Measurements from ENCODE around the gene DTHD1.

Gene DTHD1

DNA sequence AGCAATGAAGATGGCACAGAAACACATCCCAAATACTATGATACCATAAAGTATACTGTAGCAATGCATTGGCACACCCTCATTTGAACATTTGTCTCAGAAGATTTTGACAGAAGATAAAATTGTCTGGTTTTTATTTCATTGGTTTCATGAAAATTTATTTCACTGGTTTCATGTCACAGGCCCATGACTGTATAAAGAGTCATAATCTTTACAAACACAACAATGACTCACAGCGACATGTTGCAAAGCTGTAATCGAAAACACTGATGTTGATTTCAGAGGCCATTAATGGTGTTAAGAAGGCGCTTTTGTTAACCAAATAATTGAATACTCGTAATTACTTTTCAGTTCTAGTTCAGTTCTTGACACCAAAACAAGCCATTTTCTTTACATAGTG is 8.1 kb upstream of the DTHD1 start:
- no peak for DNase-seq

DNA sequence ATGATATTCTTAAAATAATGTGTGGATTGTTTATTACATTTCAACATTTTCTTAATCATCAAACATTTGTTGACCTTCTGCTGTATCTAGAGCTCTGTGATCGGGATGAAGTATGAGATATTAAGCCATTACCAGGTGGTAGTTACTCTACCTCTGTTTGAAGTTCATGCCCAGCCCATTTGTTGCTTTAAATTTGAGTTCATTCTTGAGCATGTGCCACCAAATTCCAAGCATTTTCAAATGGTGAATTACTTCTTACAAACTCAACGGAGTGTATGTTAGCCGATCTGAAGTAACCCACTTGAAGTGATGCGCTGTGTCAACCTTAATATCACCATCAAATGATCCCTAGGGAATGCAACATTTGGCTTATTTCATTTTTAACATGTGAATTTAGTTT is 7.3 kb upstream of the DTHD1 start:
- DNase-seq, result no peak

DNA sequence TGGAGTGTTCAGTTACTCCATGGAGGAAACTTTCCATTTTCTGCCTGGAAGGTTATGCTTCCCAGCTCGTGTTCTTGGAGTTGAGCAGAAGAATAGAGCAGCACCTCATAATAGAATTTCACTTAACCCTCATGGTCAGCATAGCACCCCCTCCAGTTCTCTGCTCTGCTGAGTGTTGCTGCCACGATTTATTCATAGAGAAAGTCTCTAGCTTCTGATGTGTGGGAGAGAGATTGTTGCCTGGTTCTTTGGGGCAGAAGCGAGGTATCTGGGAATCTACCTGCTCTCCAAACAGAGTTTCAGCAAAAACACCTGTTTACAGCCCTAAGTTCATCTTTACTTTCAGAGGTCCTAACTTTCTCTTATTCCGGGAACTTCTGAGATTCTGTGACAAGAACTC is 3.9 kb upstream of the DTHD1 start:
- DNase-seq, result no peak

DNA sequence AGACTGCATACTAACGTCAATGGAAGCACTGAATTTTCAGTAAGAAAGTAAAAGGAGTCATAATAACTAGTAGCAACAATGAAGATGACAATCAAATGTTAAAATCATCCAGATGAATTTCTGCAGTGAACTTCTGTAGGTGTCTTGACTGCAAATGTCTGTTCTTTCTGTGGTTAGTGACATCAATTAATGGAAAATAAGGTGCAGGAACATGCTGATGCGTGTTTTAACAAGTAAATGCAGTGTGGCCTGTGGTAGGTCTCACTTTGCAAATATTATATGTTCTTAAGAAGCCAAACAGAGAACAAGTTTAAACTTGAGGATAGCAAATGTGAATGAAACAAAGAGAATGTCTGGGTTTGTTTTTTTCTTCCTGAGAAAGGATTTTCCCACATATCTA is 2.6 kb upstream of the DTHD1 start:
- no peak for DNase-seq

DNA sequence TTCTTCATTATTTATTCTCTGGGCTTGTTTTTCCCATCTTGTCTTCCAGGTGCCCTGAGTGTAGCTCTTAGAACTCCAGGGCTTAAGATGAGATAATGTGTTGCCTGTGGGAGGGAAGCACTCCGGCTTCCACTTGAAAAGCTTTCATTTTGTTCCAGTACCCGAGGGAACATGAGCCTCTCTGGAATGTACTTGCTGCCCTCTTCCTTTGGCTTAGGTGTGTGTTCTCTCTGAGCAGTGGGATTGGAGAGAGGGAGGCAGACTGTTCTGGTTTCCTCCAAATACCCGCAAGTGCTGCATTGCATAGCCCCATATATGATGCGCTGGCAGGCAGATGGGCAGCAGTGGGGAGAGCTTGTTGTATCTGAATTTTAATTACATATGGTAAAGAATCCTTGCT is 861 bp upstream of the DTHD1 start:
- no peak for DNase-seq

DNA sequence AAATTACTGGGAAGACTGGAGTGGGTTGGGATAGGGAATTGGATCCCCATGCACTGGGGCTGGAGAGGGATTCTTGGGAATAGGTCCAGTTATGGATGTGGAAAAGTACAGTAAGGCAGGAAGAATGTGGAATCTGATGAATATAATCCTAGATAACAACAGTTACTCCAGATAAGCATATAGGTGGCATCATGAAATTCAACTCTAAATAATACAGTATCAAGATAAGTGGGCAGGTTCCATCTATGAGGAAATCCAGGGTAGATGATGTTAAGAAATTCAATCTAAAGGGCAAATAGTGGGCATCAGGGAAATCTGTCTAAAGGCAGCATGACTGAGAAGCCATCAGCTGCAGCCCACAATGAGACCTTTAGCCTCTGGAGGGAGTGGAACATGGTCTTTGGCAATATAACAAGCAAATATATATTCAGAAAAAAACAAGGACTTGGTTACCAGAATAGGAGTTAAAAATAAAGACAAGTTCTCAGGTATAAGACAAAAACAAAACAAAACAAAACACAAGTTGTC is 1.2 kb downstream of the DTHD1 start:
- DNase-seq, result no peak

DNA sequence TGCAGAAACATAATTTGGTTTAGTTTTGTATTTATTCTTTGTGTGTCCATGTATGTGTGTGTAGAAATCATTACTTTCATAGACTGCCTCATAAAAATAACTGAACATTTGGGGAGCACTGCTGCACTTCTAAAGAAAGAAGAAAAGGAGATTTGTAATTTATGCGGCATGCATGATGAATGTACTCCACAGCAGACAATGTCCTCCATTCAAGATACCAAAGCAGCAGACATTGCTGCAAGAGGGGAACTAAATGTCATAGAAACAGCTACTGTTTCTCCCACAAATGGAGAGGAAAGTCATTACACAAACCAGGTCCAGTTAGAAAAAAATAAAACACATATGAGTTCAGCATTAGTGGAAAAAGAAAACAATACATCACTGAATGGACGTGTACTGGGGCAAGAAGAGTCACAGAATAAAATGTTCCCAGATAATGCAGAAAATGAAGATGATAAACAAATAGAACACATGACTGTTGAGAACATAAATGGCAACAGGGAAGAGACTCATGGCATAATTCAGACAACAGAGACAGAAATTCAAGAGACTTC is 2.6 kb downstream of the DTHD1 start:
- DNase-seq, result no peak

DNA sequence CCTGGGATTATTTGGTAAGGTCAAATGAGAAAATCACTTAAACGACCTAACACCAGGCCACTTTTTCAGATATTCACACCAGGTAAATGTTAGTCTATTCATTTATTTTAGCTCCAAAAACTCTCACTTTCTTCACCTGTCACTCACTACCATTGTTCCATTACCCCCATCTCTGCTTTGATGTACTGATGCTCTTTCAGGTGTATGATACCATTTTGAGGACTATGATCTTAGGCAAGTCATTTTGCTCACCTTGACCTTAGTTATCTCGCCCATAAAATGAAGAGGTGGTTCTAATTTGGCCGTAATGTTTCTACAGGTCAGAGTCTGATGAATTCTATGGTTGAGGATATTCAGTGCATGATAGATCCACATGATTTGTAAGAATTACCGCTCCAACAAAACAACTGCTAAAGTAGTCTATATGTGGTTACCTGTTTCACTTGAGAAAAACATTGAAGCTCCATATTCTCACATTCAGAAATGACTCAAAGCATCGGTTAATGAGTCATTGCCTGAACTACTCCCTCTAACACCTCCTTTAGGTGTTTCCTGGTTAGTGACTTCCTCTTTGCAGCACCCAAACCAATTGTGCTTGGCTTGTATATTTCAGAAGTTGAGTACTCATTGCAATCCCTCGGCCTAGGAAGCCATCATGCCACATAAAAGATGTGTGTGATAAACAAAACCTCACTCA is 4.5 kb downstream of the DTHD1 start:
- no peak for DNase-seq

DNA sequence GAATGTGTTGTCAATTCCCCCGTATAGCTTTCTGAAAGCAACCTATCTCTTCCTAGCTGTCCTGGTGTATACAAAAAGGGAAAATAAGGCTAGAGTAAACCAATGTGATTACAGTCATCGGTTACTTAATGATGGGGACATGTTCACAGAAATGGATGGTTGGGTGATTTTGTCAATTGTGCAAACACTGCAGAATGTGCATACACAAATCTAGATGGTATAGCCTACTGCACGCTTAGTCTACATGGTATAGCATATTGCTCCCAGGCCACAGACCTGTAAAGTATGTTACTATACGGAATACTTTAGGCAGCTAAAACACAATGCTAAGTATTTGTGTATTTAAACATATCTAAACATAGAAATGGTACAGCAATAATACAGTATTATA is 5.1 kb downstream of the DTHD1 start:
- DNase-seq, result no peak

DNA sequence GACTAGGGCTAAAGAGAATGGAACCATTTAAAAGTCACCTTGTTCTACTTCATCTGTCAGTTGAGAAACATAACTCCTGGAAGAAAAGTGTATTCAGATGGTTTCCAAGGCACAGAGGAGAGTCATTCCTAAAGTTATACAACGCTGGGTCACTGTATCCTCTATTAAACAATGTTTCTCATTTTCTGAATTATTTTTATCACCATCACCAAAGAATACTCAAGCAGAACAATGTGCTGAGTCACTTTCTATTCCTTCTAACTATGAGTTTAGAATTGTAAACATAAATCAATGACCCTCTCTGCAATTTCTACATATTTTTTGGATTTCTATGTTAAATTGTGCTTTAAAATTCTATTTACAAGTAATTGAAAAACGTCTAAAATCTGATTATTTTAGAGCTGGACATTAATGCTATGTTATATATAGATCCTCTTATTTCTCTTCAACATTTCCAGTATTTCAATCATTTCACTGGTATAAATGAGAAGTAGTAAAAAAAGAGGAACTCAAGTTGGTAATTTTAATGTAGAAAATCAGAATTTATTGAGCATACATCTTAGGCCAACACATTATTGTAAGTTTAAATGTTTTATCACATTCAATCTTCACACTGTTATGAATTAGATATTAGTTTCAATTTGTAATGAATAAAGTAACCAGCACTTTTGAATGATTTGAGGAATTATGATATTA is 7.5 kb downstream of the DTHD1 start:
- no peak for DNase-seq

DNA sequence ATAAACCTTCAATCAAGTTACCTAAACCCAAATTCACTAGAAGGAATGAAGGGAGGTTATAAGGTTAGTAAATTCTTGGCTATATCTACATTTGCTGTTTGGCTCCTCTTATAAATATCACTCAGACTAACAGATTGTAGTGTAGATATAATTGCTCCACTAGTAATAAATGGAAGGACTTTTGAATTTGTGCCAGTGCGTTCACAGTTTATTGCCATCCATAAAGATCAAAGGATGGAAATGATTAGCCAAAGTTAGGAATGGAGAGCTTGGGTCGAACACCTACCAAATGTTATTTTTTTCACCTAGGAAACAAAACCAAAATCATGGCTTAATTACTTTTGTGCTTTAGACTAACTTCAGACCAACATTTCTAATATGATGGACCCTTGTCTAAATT is 9.2 kb downstream of the DTHD1 start:
- no peak for DNase-seq

DNA sequence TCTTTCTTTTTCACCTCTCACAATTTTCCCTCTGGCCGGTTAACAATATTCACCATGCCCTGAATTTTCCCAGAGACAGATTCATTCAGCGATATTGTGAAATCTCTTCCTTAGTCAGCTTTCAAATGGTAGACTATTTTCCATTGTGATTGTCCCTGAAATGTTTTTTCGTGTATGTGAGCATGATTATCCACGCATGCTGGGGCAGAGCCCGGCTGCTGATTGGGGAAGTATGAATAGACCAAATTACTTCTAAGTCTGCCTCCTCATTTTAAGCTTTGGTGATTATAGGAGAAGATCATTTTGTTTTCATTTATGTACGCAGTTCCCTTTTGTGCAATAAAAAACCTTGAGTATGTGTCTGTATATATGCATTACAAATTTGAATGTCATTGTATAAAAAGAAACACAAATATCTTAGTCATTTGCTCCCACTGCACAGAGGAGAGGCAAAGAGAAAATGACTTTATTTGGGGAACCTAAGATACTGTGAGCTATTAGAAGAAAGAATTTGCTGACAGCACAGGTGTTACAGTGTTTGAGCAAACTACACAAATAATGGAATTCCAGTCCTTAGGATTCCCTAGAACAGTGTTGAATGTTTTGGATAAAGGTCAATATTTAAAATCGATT is 11.3 kb downstream of the DTHD1 start:
- no peak for DNase-seq

DNA sequence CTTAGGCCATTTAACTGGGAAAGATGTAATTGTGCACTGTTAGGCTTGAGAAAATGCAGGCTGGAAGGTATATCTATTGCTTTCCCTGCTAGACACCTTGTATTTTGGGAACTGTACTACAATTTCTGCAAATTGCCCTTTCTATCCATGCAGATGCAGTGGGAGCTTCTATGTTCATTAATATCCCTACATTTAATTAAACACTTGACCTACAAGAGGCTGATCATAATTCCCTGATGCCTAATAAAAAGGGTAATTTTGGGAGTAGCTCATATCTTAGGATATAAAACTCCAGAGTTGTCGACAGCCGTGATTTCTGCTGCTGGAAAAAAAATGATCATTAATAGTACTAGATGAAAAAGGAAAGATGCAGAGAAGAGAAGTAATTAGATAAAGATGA is 19.7 kb downstream of the DTHD1 start:
- no peak for DNase-seq

DNA sequence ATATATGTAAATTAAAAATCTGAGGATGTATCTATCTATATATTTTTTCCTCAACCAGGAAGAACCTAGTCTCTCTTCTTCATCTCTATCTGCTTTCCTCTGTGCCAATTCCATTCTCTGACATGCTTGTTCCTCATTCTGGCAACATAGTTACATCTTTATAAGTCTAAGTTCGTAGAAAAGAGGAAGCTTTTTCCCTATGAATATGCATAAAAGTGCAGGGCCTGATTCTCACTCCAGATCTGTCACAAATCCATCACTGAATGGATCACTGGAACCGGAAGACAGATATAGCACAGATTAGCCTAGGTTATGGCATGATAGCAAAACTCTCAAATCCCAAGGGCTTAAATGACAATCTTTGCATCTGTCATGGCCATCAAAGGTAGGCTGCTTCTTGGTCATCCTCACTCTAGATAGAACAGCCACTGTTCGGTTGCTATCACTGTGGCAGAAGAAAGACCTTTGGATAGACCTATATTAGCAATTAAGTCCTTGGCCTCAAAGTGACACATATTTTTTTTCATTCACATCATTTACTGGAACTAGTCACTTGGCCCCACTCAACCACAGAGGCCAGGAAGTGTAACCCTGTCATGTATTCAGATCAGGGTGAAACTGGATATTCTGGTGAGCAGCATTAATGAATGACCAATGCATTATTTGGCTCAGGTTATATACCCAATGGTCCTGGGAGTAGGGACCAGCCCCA is 22.2 kb downstream of the DTHD1 start:
- no peak for DNase-seq

DNA sequence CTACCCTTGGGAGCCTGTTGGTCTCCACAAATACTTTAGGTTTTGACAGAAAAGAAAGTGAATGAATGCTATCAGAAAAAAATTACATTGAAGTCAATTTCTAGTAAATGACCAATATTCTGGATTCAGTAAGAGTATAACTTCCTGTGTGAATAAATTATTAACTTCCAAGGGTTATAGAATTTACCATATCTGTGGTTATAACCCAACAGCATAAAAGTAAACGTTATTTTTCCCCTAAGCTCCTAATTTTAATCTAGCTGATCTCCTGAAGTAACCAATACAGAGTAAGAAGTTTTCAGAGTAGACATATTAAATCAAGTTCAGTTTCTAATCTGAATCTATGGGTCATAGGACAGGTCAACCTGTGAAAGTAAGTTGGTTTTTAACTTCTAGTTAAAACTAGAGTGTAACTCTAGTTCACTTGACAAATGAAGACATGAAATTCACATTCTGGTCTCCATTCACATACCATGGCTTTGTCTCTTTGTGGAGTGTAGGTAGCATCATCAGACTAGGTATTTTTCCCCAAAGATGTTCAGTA is 22.8 kb downstream of the DTHD1 start:
- no peak for DNase-seq

DNA sequence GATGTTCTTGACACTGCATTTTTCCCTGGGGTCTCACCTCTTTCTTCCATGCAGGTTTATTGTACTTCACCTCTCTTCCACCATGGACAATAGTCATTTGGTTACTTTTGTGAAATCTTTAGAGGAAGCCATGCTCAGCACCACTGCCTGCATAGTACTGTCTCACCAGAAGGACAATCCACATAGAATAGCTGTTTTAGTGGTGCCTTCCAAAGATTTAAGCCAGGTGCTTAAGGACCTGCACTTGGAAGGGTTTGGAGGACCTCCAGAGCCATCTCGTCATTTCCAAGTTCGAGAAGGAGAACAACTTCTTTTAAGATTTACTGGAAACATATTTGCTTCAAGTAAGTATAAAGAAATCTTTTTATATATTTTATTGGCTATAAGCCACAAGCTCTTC is 26.7 kb downstream of the DTHD1 start:
- no peak for DNase-seq

DNA sequence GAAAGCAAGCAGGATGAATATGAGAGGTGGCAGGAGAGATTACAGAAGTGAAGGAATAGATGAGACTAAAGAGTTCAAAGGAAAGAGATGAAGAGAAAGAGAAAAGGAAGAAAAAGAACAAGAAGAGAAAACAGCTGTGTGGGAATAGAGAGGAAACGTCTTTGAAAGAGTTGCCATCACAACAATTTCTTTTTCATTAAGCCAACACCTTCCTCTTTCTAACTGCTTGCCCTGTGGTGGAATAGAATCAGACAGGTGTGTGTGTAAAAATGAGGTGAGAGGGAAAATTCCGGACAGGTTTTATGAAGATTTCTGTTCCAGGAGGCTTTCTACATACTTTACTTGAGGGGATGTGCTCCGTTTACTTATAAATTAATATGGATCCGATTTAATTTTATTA is 28.8 kb downstream of the DTHD1 start:
- DNase-seq, result no peak

DNA sequence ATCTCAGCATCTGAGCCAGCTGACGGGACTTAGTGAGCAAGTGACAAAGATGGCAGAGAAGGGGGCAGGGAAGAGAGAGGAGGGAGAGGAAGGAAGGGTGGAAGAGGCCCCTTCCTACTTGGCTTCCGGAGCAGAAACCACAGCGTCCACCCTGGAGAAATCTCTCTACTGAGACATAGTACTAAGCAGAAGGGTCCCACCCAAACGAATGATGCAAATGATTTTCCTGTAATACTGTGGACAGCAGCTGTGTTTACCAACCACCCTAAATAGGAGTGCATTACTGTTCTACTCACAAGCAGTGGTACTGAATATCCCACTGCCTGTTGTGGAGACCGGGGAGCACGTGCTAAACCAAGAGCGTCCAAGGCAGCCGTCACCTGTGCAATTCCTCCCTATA is 29.4 kb downstream of the DTHD1 start:
- no peak for DNase-seq

DNA sequence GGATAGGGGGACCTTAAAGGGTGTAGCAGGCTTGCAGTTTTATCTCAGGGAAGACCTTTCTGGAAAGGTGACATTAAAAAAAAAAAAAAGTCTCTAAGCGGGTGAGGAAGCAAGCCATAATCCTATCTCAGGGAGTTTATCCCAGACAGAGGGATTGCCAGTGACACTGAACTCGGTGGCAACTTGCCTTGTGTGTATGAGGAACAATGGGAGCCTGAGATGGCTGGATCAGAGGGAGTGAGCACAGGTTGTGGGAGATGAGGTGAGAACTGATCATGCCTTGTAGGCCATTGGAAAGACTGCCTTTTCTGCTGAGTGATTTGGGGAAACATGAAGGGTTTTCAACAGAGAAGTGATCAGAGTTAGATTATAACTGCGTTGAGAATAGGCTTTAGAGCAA is 31.1 kb downstream of the DTHD1 start:
- DNase-seq, result no peak

DNA sequence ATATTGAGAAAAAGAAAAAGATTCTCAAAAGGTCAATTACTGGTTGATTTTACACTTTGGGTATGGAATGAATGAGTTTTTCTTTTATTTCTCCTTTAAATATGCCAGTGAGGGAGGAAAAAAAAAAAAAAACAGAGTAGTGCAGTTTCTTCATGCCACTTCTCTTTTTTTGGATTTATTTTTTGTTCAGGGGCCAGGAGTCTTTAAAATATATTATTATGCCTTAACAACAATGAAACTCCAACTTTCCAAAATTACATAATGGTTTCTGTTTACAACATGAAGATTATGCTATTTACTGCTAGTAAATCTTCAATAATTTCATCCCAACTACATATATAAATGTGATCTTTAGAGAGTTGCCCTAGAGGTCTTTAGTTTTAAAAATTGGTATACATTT is 31.9 kb downstream of the DTHD1 start:
- no peak for DNase-seq

DNA sequence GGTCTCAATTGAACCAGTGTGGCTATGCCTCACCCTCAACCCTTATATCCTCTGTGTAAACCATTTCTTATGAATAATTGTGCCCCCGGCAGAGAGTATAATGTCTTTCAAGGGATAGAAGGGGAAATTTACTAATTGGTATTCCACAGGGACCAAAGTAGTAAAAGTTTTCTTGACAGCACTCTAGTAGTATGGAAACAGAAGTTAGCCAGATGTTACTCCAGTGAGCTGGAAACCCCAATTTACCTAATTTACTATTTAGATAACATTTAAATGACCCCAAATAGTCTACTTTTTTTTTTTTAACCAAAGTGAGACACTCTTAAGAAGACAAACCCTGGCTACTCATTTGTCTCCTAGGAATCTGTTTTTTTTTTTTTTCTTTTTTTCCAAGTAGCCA is 32.3 kb downstream of the DTHD1 start:
- no peak for DNase-seq

DNA sequence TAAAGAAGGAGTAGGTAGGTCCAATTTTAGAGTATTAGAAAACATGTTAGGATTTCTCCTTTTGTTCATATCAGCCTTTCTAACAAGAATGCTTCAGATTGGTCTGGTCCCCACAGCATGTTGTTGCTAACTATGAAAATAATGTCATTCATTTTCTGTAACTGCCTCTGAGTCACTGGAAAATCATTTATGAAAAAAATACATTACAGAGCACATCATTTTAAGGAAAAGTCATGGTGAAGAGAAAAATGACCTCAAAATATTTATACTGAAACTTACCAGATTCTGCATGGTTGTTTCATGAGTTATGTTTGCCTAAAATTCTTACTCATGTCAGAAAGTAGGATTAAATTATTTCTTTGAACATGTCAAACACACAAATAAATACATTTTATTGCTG is 35.2 kb downstream of the DTHD1 start:
- DNase-seq, result no peak

DNA sequence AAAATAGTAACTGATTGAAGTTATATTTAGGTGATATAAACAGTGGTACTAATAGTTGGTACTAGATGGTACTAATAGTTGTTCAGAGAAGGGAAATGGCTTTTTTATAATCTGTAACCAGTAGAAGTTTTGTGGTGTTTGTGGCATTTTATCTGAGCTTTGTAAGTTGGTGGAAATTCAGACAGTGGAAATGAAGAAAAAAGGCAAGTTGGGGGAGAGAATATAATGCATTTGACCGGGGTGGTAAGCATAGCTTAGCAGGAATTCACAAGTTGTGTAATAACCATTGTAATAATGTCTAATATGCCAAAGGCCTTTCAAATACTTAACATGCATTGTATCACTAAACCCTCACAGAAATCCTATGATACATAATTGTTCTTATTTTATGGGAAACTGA is 36.3 kb downstream of the DTHD1 start:
- no peak for DNase-seq
